GM21423 (cell line): ENCODE results near the gene GPR52.
"Not testable (repeated sequence)": the region's sequence is repeated elsewhere in the genome, so short reads cannot be mapped to it uniquely, and the experiment has no call there.

ENCODE experiments used
- ATAC-seq: cut with Tn5 transposase; IDR thresholded peaks from one replicate; pipeline ENCODE4 v1.9.1; 2021; ENCODE audit warnings: mild to moderate bottlenecking, moderate library complexity; ENCODE audit not compliant: unreplicated experiment

The GPR52 gene

GRCh38 chr1:174447866-174448530 lies at the start of gene GPR52:
Gene GPR52 (plus strand): TSS chr1:174447964. CDS start chr1:174448112, 148 bp downstream.
- ATAC-seq = no peak

- ATAC-seq = no peak
Observed at GRCh38 chr1:174398246-174398645, 49.5 kb upstream of the GPR52 start.

- no peak for ATAC-seq
Observed at GRCh38 chr1:174399211-174399610, 48.6 kb upstream of the GPR52 start.

- no peak for ATAC-seq
Observed at GRCh38 chr1:174401075-174401474, 46.7 kb upstream of the GPR52 start.

- no peak for ATAC-seq
Observed at GRCh38 chr1:174405219-174405618, 42.5 kb upstream of the GPR52 start.

GRCh38 chr1:174406421-174406820 lies 41.3 kb upstream of the GPR52 start:
- ATAC-seq = no peak

GRCh38 chr1:174407665-174408064 lies 40.1 kb upstream of the GPR52 start:
- ATAC-seq = no peak

- ATAC-seq = no peak
Observed at GRCh38 chr1:174408146-174408545, 39.6 kb upstream of the GPR52 start.

- ATAC-seq = not testable (repeated sequence)
Observed at GRCh38 chr1:174409801-174410200, 38.0 kb upstream of the GPR52 start.

GRCh38 chr1:174413632-174414031 lies 34.1 kb upstream of the GPR52 start:
- no peak for ATAC-seq

GRCh38 chr1:174414203-174414602 lies 33.6 kb upstream of the GPR52 start:
- ATAC-seq = no peak

GRCh38 chr1:174415506-174415905 lies 32.3 kb upstream of the GPR52 start:
- no peak for ATAC-seq

GRCh38 chr1:174417921-174418320 lies 29.8 kb upstream of the GPR52 start:
- ATAC-seq = no peak

GRCh38 chr1:174425121-174425520 lies 22.6 kb upstream of the GPR52 start:
- ATAC-seq = no peak

- no peak for ATAC-seq
Observed at GRCh38 chr1:174426153-174426552, 21.6 kb upstream of the GPR52 start.

- no peak for ATAC-seq
Observed at GRCh38 chr1:174428033-174428432, 19.7 kb upstream of the GPR52 start.

GRCh38 chr1:174428739-174429138 lies 19.0 kb upstream of the GPR52 start:
- ATAC-seq = no peak

GRCh38 chr1:174433451-174433850 lies 14.3 kb upstream of the GPR52 start:
- no peak for ATAC-seq

GRCh38 chr1:174445351-174445750 lies 2.4 kb upstream of the GPR52 start:
- no peak for ATAC-seq

GRCh38 chr1:174445817-174446216 lies 1.9 kb upstream of the GPR52 start:
- ATAC-seq = no peak

GRCh38 chr1:174448531-174448883 lies 743 bp downstream of the GPR52 start:
- no peak for ATAC-seq

- no peak for ATAC-seq
Observed at GRCh38 chr1:174448974-174449373, 1.2 kb downstream of the GPR52 start.

GRCh38 chr1:174451408-174451807 lies 3.6 kb downstream of the GPR52 start:
- ATAC-seq = no peak
